HepG2 (cell line): ENCODE data around the gene IQCC. TPM values are rescaled to one million over a fixed set of nuclear protein-coding genes. Genes with fewer than 3 reads are reported as not detected.

Experiments
- KLF13 ChIP-seq: sonication (generic); formaldehyde crosslinking; IDR thresholded peaks from 2 replicates; pipeline ENCODE4 v1.4.0; 2020; ENCODE audit warnings: mild to moderate bottlenecking, missing genetic modification reagents
- NFAT5 ChIP-seq: sonication (generic); formaldehyde crosslinking; IDR thresholded peaks from 2 replicates; pipeline ENCODE4 v1.4.0; 2020; ENCODE audit warnings: missing genetic modification reagents
- RXRA ChIP-seq: sonication (generic); formaldehyde crosslinking; IDR thresholded peaks from 2 replicates; pipeline ENCODE4 v1.5.1; 2020; ENCODE audit warnings: missing genetic modification reagents
- SMAD9 ChIP-seq: sonication (generic); formaldehyde crosslinking; IDR thresholded peaks from 2 replicates; pipeline ENCODE4 v1.5.1; 2020; ENCODE audit warnings: mild to moderate bottlenecking, missing genetic modification reagents
- TGIF2 ChIP-seq: IDR thresholded peaks from 2 replicates; pipeline ENCODE4 v1.6.1; 2016; ENCODE audit warnings: control low read depth, missing compliant biosample characterization
- ZBTB26 ChIP-seq: IDR thresholded peaks from 2 replicates; pipeline ENCODE4 v1.6.1; 2016; ENCODE audit warnings: missing compliant biosample characterization, missing genetic modification reagents, borderline replicate concordance
- ZMAT3 ChIP-seq: sonication (generic); formaldehyde crosslinking; conservative IDR thresholded peaks from 2 replicates; pipeline ENCODE4 v1.7.0; 2021; ENCODE audit warnings: missing genetic modification reagents
- ZNF317 ChIP-seq: sonication (generic); formaldehyde crosslinking; IDR thresholded peaks from 2 replicates; pipeline ENCODE4 v1.5.0; 2020; ENCODE audit warnings: mild to moderate bottlenecking, missing genetic modification reagents
- ZNF556 ChIP-seq: sonication (generic); formaldehyde crosslinking; IDR thresholded peaks from 2 replicates; pipeline ENCODE4 v1.4.0; 2020; ENCODE audit warnings: mild to moderate bottlenecking, missing genetic modification reagents, borderline replicate concordance
- ZNF652 ChIP-seq: IDR thresholded peaks from 2 replicates; pipeline ENCODE4 v1.6.1; 2016; ENCODE audit warnings: low read depth, borderline replicate concordance
- polyA plus RNA-seq, 8 experiments: library from polyadenylated mRNA; depleted of rRNA in 3 of 8; stranded (reverse) in 7 of 8; unstranded in 1 of 8; fragments of >200 nt; fragmentation: Illumina TruSeq in 4 of 8; extraction: Trizol in 4 of 8; gene quantifications; 2 replicates each; pipeline versions ENCODE4 v1.2.1 to v1.2.3, GENCODE V29; 2011 to 2016; ENCODE audit warnings: low read depth in 4 of 8, missing spikeins in 1 of 8, mixed read lengths in 1 of 8; ENCODE audit not compliant: insufficient read depth in 1 of 8
- total RNA-seq, 5 experiments: library from RNA; depleted of rRNA; stranded (reverse); fragments of >200 nt; fragmentation: Illumina TruSeq; extraction: Trizol; gene quantifications; 2 replicates each; pipeline ENCODE4 v1.2.3, GENCODE V29; 2016; ENCODE audit warnings: low read depth in 1 of 5
- TF ChIP-seq, protein P1 (sequence below): sonication (generic); formaldehyde crosslinking; IDR thresholded peaks from 2 replicates; pipeline ENCODE4 v1.4.0; 2020; ENCODE audit warnings: missing genetic modification reagents, borderline replicate concordance
- TF ChIP-seq, protein P2 (sequence below): IDR thresholded peaks from 2 replicates; pipeline ENCODE4 v1.6.1; 2018; ENCODE audit warnings: missing genetic modification reagents, mild to moderate bottlenecking, missing compliant biosample characterization

Gene IQCC
- total and polyA plus RNA-seq, 2 of the 13 experiments (the other 11 are each of a cell fraction or from before 2014, with no cell fraction given): 1.7 to 3.0 TPM

- 0 out of 2 replicates have a peak, but pooled peaks have one; percentile 61 for TF ChIP-seq NFAT5 (CRISPR knock-in tag)
- no peak; the same call in 1 of the 2 replicates for TF ChIP-seq TGIF2 (CRISPR knock-in tag)
- TF ChIP-seq, protein P1, sequence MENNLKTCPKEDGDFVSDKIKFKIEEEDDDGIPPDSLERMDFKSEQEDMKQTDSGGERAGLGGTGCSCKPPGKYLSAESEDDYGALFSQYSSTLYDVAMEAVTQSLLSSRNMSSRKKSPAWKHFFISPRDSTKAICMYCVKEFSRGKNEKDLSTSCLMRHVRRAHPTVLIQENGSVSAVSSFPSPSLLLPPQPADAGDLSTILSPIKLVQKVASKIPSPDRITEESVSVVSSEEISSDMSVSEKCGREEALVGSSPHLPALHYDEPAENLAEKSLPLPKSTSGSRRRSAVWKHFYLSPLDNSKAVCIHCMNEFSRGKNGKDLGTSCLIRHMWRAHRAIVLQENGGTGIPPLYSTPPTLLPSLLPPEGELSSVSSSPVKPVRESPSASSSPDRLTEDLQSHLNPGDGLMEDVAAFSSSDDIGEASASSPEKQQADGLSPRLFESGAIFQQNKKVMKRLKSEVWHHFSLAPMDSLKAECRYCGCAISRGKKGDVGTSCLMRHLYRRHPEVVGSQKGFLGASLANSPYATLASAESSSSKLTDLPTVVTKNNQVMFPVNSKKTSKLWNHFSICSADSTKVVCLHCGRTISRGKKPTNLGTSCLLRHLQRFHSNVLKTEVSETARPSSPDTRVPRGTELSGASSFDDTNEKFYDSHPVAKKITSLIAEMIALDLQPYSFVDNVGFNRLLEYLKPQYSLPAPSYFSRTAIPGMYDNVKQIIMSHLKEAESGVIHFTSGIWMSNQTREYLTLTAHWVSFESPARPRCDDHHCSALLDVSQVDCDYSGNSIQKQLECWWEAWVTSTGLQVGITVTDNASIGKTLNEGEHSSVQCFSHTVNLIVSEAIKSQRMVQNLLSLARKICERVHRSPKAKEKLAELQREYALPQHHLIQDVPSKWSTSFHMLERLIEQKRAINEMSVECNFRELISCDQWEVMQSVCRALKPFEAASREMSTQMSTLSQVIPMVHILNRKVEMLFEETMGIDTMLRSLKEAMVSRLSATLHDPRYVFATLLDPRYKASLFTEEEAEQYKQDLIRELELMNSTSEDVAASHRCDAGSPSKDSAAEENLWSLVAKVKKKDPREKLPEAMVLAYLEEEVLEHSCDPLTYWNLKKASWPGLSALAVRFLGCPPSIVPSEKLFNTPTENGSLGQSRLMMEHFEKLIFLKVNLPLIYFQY (CRISPR knock-in tag): no peak; the same call in 1 of the 2 replicates
- peak; percentile 37; the same call in 1 of the 2 replicates for TF ChIP-seq ZMAT3 (CRISPR knock-in tag)
- peak; percentile 22; the same call in 1 of the 2 replicates for TF ChIP-seq SMAD9 (CRISPR knock-in tag)
- TF ChIP-seq ZBTB26: no peak; the same call in 1 of the 2 replicates
- TF ChIP-seq ZNF556: no peak; the same call in 1 of the 2 replicates
- TF ChIP-seq ZNF317 (CRISPR knock-in tag): peak; percentile 69
- peak; percentile 15; the same call in 1 of the 2 replicates for TF ChIP-seq RXRA (CRISPR knock-in tag)
- TF ChIP-seq, protein P2, sequence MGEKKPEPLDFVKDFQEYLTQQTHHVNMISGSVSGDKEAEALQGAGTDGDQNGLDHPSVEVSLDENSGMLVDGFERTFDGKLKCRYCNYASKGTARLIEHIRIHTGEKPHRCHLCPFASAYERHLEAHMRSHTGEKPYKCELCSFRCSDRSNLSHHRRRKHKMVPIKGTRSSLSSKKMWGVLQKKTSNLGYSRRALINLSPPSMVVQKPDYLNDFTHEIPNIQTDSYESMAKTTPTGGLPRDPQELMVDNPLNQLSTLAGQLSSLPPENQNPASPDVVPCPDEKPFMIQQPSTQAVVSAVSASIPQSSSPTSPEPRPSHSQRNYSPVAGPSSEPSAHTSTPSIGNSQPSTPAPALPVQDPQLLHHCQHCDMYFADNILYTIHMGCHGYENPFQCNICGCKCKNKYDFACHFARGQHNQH (CRISPR knock-in tag): peak; percentile 90
- TF ChIP-seq KLF13 (CRISPR knock-in tag): 0 out of 2 replicates have a peak, but pooled peaks have one; percentile 44
- TF ChIP-seq ZNF652 (CRISPR knock-in tag): no peak
Observed at GRCh38 chr1:32179443-32180185, 25.9 kb upstream of the IQCC start, which contains the start of gene TXLNA (continued).
